Heart right ventricle (tissue), 16 donors: Measurements from ENCODE around the gene SPAG5. TPM values are rescaled to one million over a fixed set of nuclear protein-coding genes. Genes with fewer than 3 reads are reported as not detected.

ENCODE experiments used
- ATAC-seq, 8 donors: fragments of 200-7000 bp; cut with Tn5 transposase; one replicate each; pipeline ENCODE4 v1.9.1; 2020; ENCODE audit warnings: mild to moderate bottlenecking in 8 of 8, moderate library complexity in 8 of 8, moderate number of reproducible peaks in 1 of 8
- DNase-seq, 2 donors: peaks; one replicate each; pipeline ENCODE4 v3.0.0-alpha.2; 2020
- H3K27ac ChIP-seq, 10 donors: fragments of 200-600 bp; sonication (generic) in 2 of 10; one replicate each; pipeline versions ENCODE4 v1.5.0 to v1.8.0; 2020 to 2022; ENCODE audit warnings: mild to moderate bottlenecking in 3 of 10
- H3K27me3 ChIP-seq, 7 donors: fragments of 200-600 bp; one replicate each; pipeline ENCODE4 v1.8.0; 2021 to 2022; ENCODE audit warnings: mild to moderate bottlenecking in 2 of 7
- H3K36me3 ChIP-seq, 9 donors: fragments of 200-600 bp; sonication (generic) in 1 of 9; one replicate each; pipeline versions ENCODE4 v1.5.0 to v1.8.0; 2020 to 2022; ENCODE audit warnings: mild to moderate bottlenecking in 2 of 9
- H3K4me1 ChIP-seq, 9 donors: fragments of 200-600 bp; sonication (generic) in 1 of 9; one replicate each; pipeline versions ENCODE4 v1.5.0 to v1.8.0; 2020 to 2022; ENCODE audit warnings: mild to moderate bottlenecking in 4 of 9
- H3K4me3 ChIP-seq, 10 donors: fragments of 200-600 bp; sonication (generic) in 2 of 10; one replicate each; pipeline versions ENCODE4 v1.5.0 to v1.8.0; 2020 to 2022; ENCODE audit warnings: mild to moderate bottlenecking in 7 of 10, moderate library complexity in 2 of 10
- H3K9me3 ChIP-seq, 11 donors: fragments of 200-600 bp in 10 of 11; sonication (generic) in 2 of 11; one replicate each; pipeline versions ENCODE4 v1.5.0 to v1.8.0; 2013 to 2022; ENCODE audit warnings: mild to moderate bottlenecking in 2 of 11, control low read depth in 1 of 11, moderate library complexity in 1 of 11
- WGBS, 2 donors: extraction: QIAGEN DNeasy Blood & Tissue Kit; methylation state at CpG; one replicate each; pipeline ENCODE4 v1.1.7; 2013; ENCODE audit warnings: inconsistent platforms in 1 of 2; 5-methylcytosine and 5-hydroxymethylcytosine counted together
- intact Hi-C, 10 donors: fragments of 100-400 bp; cut with DNase I; formaldehyde crosslinking; loops; one replicate each; pipeline versions ENCODE4 v1.11.1 to v1.14.2; 2022
- polyA plus RNA-seq, 2 donors: library from polyadenylated mRNA; stranded (reverse); fragments of 200-250 nt; gene quantifications; one replicate each; pipeline ENCODE4 v1.2.3, GENCODE V29; 2013
- total RNA-seq, 10 donors: library from RNA; stranded (reverse); fragmentation: NEBNext Ultra II Directional in 3 of 10; extraction: Animal tissue kit (Norgen Biotek cat#: 25700) in 3 of 10; gene quantifications; one replicate each; pipeline versions ENCODE4 v1.2.1 to v1.2.4, GENCODE V29; 2021 to 2023
- TF ChIP-seq, protein P1 (sequence below), 9 donors: fragments of 200-600 bp; sonication (generic) in 2 of 9; IDR thresholded peaks; one replicate each; pipeline versions ENCODE4 v1.5.0 to v1.8.0; 2021 to 2022; ENCODE audit warnings: antibody characterized with exemption in 9 of 9, mild to moderate bottlenecking in 5 of 9, moderate library complexity in 1 of 9
- donor health status: Arrhythmogenic right ventricular cardiomyopathy.
- donor health status: ischemic (EF 13 %, LVEDD 7.1; RV severe dilation, severe dysfunction).
- donor health status: healthy with polysubstance abuse.
- donor health status: DM: no; HTN: yes; CAD: no.
- donor health status: DM: no; HTN: no; CAD: no.
- donor health status: ischemic (EF 25% LVEDD 6.9; RV normal size, moderate dysfunction).
- donor health status: ischemic (EF 25% LVEDD 5.7; RV mildly dilated, moderate dysfunction).
- donor health status: healthy.
- donor health status: DM: yes; HTN: yes; CAD: no.
- donor health status: Ischemic cardiomyopathy.
- donor health status: ischemic (EF 35%, LVEDD 5.7; RV mildly dilated, moderate dysfunction).
- donor health status: nonischemic (EF 11% LVEDD 7.7; RV severe dilation, severe dysfunction).
- donor health status: DM: yes; HTN: yes; CAD: no.
- donor health status: PGD.
- donor health status: ischemic (EF 29% LVEDD 5.4; RV normal size, mild dysfunction).
- donor health status: nonischemic (EF 23%, LVEDD 6.1; RV moderate dilation, normal function).

The SPAG5 gene
- total and polyA plus RNA-seq, 12 donors: 0.55 to 6.5 (median 1.2) TPM

- no peak for ATAC-seq
- H3K4me3 ChIP-seq: no peak overlapping the region
- DNase-seq: no peak
- peaks cover 0 to 65% (median 50%) of the 10 kb centered on the region in 9 donors for H3K36me3 ChIP-seq
- whole genome bisulfite sequencing, 2 donors: 85 to 95% methylated on average over 6 of the region's 6 CpGs
- TF ChIP-seq, protein P1, sequence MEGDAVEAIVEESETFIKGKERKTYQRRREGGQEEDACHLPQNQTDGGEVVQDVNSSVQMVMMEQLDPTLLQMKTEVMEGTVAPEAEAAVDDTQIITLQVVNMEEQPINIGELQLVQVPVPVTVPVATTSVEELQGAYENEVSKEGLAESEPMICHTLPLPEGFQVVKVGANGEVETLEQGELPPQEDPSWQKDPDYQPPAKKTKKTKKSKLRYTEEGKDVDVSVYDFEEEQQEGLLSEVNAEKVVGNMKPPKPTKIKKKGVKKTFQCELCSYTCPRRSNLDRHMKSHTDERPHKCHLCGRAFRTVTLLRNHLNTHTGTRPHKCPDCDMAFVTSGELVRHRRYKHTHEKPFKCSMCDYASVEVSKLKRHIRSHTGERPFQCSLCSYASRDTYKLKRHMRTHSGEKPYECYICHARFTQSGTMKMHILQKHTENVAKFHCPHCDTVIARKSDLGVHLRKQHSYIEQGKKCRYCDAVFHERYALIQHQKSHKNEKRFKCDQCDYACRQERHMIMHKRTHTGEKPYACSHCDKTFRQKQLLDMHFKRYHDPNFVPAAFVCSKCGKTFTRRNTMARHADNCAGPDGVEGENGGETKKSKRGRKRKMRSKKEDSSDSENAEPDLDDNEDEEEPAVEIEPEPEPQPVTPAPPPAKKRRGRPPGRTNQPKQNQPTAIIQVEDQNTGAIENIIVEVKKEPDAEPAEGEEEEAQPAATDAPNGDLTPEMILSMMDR (IDR thresholded peaks at IDR 0.05): peak in 3 of 9 donors; percentile 14 to 19 (median 14)
- H3K9me3 ChIP-seq: no peaks in the 10 kb centered on the region
- no peaks in the 10 kb centered on the region for H3K27me3 ChIP-seq
- H3K27ac ChIP-seq: no peak overlapping the region
- intact Hi-C loops: loop anchor here in 3 of 10 donors (5.0 to 10.0 kb wide), 3 partner anchors 48 to 60 kb away; partner anchors contain the start of gene RSKR (in 2 of the 3)
- H3K4me1 ChIP-seq: peaks cover 0 to 34% (median 18%) of the 10 kb centered on the region in 9 donors
These were observed 44.3 kb downstream of the SPAG5 start for GRCh38 chr17:28554565-28554964.

- TF ChIP-seq, protein P1 (IDR thresholded peaks at IDR 0.05): no peak
- ATAC-seq (no peak), DNase-seq (no peak)
- Histone ChIP-seq H3K36me3 (peaks cover 0 to 50% (median 40%) of the 10 kb centered on the region in 9 donors), H3K27ac (peak overlapping the region in 1 of 10 donors; percentile 85), H3K27me3 (no peaks in the 10 kb centered on the region), H3K9me3 (no peaks in the 10 kb centered on the region), H3K4me1 (peaks cover 0 to 41% (median 21%) of the 10 kb centered on the region in 9 donors), H3K4me3 (peak overlapping the region in 7 of 10 donors; percentile 85 to 99 (median 97))
- WGBS, 2 donors: 92 to 95% methylated on average over 5 of the region's 5 CpGs
- intact Hi-C loops: loop anchor here in 4 of 10 donors (2.0 to 10.0 kb wide), 4 partner anchors 18 to 62 kb away; partner anchors contain the start of genes RSKR (in 2 of the 4) and PIGS (in 1 of the 4)
These were observed 45.8 kb downstream of the SPAG5 start for GRCh38 chr17:28553000-28553505.

DNA sequence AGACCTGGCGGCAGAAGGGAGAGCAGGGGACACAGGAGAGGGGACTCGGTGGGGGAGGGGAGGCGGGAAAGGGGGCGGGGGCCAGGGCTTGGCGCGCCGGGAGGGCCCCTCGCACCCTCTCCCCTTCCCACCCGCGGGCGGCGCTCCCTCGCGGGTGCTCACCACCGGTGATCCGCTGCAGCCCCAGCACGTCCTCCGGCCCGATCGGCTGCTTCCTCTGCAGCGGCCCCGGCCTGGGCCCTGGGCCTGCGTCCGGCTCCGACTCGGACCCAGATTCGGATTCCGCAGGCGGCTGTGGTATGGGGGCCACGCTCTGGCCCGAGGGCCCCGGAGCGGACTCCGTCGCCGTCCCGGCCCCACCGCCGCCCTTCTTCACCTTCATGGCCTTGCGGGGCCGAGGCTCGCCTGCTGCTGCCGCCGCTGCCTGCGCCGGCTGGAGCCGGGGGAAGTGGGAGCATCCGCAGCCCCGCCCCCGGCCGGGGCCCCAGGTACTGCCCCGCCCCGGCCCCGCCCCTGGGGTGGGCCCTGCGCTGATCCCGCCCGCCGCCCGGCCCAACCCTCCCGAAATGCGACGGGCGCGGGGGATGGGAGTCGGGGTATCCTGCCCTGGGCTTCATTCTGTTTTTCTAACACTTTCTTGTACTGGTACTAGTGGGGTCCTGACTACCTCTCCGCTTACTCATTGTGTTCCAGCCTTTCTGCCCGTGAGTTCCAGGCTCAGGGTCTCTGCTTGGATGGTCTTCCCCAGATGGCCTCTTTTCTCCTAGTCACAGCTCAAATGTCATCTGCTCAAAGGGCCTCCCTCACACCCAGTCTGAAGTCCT is 46.4 kb downstream of the SPAG5 start, which contains the start of gene UNC119:
Gene UNC119, minus strand, starts transcription at position 449 of the 824 bp plus-strand sequence. Its CDS starts 67 bp downstream, at position 382.
- DNase-seq (peak; percentile 67 to 81), ATAC-seq (peak; percentile 94 to 98 (median 95))
- peaks cover 0 to 44% (median 21%) of the 10 kb centered on the region in 9 donors for H3K4me1 ChIP-seq
- H3K36me3 ChIP-seq: peaks cover 0 to 47% (median 33%) of the 10 kb centered on the region in 9 donors
- H3K9me3 ChIP-seq: no peaks in the 10 kb centered on the region
- WGBS, 2 donors: 1 to 2% methylated on average over 55 to 67 of the region's 67 CpGs
- H3K27me3 ChIP-seq: no peaks in the 10 kb centered on the region
- peak within 1 kb of the TSS; percentile 64 to 99 (median 97) for H3K4me3 ChIP-seq
- intact Hi-C loops: loop anchor here in 4 of 10 donors (2.0 to 10.0 kb wide), 4 partner anchors 18 to 62 kb away; partner anchors contain the start of genes RSKR (in 2 of the 4) and PIGS (in 1 of the 4)
- H3K27ac ChIP-seq: peak within 1 kb of the TSS in 9 of 10 donors; percentile 60 to 90 (median 78)
- TF ChIP-seq, protein P1 (IDR thresholded peaks at IDR 0.05): no peak
